OCI-LY3 (cell line): ENCODE data around the gene RPS26.

ENCODE experiments used
- EZH2phosphoT487 ChIP-seq: fragments of 200-600 bp; shearing (Covaris generic); IDR thresholded peaks from 2 replicates; pipeline ENCODE4 v1.6.1; 2018; ENCODE audit warnings: antibody characterized with exemption, mixed run types, low read depth
- TF ChIP-seq, protein P1 (sequence below): fragments of 200-600, 300-600 bp; sonication (generic); IDR thresholded peaks from 2 replicates; pipeline ENCODE4 v1.5.1; 2014; ENCODE audit warnings: antibody characterized with exemption, low read length, low read depth

DNA sequence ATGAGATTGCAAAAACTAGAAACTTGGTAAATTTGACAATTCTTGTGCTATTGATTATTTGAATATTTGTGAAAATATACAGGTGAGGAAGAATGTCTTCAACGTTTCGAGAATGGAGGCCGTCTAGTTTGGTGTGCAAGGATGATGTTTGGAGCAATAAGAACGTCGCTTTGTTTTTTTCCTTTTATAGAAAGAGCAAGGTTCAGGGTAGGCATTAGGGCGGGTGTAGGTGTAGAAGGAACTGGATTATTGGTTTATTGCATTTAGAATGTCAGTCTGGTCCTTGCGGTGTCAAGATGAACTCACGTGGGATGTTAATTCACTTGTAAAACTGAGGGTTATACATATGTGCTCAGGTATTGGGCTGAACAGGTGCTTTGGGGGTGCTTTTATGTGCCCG, 1.1 kb downstream of the RPS26 start:
- TF ChIP-seq, protein P1, sequence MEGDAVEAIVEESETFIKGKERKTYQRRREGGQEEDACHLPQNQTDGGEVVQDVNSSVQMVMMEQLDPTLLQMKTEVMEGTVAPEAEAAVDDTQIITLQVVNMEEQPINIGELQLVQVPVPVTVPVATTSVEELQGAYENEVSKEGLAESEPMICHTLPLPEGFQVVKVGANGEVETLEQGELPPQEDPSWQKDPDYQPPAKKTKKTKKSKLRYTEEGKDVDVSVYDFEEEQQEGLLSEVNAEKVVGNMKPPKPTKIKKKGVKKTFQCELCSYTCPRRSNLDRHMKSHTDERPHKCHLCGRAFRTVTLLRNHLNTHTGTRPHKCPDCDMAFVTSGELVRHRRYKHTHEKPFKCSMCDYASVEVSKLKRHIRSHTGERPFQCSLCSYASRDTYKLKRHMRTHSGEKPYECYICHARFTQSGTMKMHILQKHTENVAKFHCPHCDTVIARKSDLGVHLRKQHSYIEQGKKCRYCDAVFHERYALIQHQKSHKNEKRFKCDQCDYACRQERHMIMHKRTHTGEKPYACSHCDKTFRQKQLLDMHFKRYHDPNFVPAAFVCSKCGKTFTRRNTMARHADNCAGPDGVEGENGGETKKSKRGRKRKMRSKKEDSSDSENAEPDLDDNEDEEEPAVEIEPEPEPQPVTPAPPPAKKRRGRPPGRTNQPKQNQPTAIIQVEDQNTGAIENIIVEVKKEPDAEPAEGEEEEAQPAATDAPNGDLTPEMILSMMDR: no peak
- TF ChIP-seq EZH2phosphoT487: no peak
